Measurements from ENCODE around the gene STXBP3.

Gene STXBP3

DNA sequence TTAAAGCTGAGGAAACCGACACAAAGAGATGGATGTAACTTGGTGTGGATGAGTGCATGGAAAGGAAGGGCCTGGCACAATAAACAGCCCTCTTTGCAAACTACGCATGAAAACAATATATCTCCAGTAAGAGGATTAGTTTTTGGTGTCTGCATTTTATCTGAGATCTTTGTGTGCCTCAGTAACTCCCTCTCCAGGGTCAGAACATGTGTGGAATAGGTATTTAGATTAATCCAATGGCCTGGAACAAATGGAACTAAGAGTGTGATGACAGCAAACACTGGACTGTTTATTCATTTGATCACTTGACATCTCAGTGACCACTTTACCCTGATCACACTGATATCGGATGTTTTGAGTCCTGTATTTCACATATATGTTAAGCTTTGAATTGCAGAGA lies 65.1 kb downstream of the STXBP3 start:
- FAIRE-seq, result no peak

GRCh38 chr1:108813326-108813725 lies 66.9 kb downstream of the STXBP3 start:
- no peak for FAIRE-seq

- no peak for FAIRE-seq
Observed at GRCh38 chr1:108814343-108815125, 68.1 kb downstream of the STXBP3 start.

GRCh38 chr1:108815566-108815965 lies 69.1 kb downstream of the STXBP3 start:
- no peak for FAIRE-seq

DNA sequence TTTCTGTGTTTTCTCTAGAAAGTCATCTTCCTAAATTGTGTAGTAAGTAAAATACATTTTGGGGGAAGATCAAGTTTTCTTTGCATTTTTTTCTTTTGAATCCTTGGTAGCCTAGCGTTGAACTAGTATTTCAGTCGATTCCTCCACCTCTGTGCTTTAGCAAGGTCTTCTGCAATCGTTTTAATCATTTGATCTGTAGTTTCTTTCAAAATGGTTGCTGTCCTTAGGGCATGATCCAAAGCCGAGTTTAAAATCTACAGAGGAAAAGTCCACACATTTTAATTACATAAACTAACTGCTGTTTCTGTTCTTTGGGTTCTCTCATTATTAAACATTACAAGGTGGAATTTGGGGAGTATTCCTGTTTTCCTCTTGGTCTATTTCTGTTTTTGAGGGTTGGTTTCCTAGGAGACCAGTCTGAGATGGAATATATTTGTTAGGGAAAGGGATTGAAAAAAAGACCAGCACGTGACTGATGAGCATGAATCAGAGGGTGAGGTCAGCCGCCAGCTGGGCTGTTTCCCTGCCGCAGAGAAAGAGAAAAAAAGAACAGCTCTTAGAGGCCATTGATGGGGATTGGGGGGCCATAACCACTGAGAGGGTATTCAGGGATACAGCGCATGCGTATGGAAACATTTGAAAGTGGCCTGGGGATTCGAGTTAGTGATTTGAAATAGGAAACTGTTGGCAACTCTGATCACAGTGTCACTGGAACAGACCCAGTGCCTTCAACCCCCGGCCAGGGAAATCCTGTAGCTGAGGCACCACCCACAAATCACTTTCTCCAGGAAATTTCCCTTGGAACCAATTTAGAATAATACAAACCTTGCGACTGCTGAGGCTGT lies 69.8 kb downstream of the STXBP3 start:
- FAIRE-seq, result no peak

GRCh38 chr1:108817016-108817415 lies 70.5 kb downstream of the STXBP3 start:
- no peak for FAIRE-seq

DNA sequence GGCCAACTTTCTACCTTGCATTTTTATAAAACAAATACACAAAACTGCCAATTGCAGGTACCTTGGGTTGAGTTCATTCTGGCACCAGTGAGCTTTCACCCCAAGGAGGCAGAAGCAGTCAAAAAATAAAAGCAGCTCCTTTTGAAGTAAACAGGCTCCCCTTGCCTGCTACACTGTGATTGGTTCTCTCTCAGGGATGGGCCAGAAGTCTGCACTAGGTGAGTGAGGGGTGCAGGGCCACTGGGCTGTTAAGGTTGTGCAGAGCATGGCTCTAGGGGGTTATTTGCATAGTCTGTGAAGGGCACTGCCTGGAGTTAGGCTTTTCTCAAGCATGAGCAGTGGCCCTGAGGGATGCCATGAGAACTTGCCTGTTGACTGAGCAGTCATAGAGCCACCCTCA lies 71.3 kb downstream of the STXBP3 start:
- FAIRE-seq, result no peak

GRCh38 chr1:108819878-108820277 lies 73.4 kb downstream of the STXBP3 start:
- no peak for FAIRE-seq

- no peak for FAIRE-seq
Observed at GRCh38 chr1:108823632-108824031, 77.2 kb downstream of the STXBP3 start.

DNA sequence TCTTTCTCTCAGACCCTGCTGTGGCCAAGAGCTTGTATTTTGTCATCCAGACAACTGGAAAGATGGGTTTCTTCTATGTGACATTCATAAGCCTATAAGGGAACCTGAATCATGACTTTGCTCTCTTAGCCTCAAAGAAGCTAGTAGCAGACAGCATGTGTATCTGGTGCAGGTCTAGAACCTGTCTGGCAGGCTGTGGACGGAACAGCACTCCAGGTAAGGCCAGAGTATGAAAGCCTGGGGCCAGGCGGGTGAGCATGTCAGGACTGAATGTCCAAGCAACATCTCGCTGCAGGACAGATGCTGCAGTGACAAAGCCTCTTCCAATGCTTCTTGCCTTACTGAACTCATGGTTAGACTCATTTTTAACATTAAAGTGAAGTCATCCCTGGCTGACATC lies 77.6 kb downstream of the STXBP3 start:
- FAIRE-seq, result no peak

DNA sequence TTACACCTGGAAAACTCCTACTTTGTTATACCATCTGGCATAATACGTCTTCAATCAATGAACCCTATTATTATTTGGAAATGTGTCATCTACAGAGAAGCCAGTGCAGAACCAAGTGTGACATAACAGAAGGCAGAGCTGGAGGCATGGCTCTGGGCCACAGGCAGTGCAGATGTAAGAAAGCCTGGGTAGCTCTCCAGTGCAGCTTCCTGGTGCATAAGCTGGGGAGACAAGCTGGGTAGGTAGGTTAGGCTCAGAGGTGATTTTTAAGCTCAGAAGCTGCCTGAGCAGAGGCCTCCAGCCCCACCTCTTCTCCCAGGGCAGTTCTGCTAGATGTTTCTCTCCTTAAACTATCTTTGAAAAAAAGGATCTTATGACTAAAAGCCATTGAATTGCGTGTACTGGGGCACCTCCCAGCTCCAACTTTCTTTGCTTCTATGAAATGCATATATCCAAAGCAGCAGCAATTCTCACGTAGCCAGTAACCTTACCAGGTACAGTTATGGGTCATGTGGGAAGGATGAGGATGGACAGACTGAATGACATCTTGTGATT lies 79.7 kb downstream of the STXBP3 start:
- FAIRE-seq, result no peak

- FAIRE-seq, result no peak
Observed at GRCh38 chr1:108828074-108828961, 81.8 kb downstream of the STXBP3 start.

- FAIRE-seq, result no peak
Observed at GRCh38 chr1:108829498-108829916, 83.0 kb downstream of the STXBP3 start.

DNA sequence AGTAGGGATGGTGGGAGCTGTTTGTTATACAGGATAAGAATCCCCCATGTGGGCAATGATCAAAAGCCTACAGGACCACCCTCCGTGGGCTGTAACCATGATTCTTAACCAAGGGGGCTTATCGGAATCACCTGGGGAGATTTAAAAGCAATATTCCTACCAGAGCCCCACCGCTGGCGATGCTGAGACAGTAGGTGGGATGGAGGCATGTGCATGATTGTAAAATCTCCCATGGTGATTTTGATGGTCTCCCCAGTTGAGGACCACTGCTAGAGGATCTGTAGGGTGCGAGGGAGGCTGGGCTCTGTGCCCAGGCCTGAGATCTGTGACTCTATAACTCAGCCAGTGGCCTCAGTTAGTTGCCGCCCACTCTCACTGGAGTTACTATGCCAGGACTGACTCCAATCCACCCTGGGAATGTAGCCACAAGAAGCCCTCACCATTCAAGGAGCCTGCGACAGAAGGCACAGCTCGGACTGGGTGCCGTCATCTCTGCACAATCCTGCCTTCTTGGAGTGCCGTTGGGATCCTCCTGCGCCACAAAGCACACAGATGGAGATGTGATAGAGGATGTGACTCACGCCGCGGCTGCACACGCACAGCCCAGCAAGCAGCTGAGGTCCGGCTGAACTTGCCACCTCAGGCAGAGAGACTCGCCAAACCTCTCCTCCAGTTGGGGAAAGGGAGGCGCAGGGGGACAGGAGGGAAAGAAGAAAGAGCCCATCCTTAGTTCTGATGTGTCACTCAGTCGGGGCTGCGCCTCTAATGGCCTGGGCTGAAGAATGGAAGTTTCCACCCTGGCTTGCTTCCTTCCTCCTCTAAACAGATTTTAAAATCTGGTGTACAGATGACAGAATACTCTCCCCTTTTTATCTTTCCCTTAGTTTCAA lies 83.9 kb downstream of the STXBP3 start:
- FAIRE-seq, result no peak

DNA sequence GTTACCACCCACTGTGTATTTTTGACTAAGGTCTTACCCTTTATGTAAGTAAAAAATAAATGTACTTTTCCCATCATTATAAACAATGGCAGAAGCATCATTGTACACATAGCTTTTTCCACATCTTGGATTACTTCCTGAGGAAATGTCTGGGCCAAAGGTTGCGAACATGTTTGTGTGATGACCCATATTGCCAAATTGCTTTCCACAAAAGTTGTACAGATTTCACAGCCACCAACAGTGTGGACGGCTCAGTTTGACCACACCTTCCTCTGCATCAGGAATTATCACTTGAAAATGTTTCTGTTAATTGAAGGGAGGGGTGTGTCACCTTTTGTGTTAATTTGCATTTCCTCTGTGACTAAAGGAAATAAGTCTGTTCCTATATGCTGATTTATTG lies 84.8 kb downstream of the STXBP3 start:
- FAIRE-seq, result no peak

DNA sequence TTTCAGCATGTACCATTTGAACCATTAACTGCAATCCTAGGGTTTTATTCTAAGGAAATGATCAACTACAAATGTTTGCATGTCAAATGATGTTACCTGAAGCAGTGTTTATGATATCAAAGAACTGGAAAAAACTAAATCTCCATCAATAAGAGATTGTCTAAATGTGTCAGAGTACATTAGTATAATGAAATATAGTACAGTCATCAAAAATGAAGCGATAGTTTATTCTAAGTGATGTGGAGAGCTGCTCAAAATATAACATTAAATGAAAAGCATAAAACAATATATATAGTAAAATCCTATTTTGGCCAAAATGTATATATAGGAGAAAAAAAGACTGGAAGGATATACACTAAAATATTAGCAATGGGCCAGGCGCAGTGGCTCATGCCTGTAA lies 86.5 kb downstream of the STXBP3 start:
- no peak for FAIRE-seq

GRCh38 chr1:108841703-108842102 lies 95.2 kb downstream of the STXBP3 start:
- no peak for FAIRE-seq

GRCh38 chr1:108842525-108843181 lies 96.2 kb downstream of the STXBP3 start:
- FAIRE-seq, result no peak

GRCh38 chr1:108843390-108844137 lies 97.1 kb downstream of the STXBP3 start:
- FAIRE-seq, result no peak

DNA sequence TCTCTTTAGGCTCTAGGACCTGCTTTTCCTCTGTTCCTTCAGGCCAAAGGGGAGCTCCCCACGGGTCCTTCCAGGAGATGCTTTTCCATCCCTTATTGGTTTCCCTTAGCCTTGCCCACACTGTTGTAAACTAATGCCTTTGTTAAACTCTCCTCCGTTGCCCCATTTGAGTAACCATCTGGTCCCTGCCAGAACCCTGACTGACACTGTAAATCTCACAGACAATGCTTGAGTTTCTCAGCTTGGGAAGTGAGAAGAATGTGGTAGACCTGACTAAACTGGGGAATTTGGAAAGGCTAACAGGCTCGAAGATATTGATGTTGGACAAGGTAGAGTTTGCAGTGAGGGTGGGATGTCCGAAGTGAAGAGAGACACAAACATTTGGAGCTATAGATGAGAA lies 99.0 kb downstream of the STXBP3 start:
- no peak for FAIRE-seq

Data from TTC549 (cell line).